K562 (cell line): Measurements from ENCODE around the gene CROCC2.

ENCODE experiments used
- CEBPB ChIP-seq: fragments of 450-650 bp; IDR thresholded peaks from 2 replicates; pipeline ENCODE4 v1.6.1; 2016; ENCODE audit warnings: missing genetic modification characterization, missing compliant biosample characterization
- FOXA1 ChIP-seq: fragments of 450-650 bp; IDR thresholded peaks from 2 replicates; pipeline ENCODE4 v1.6.1; 2016; ENCODE audit warnings: mild to moderate bottlenecking, borderline replicate concordance

- TF ChIP-seq CEBPB (tag) (no peak), FOXA1 (no peak)
Observed at GRCh38 chr2:240878341-240878936, 27.7 kb upstream of the CROCC2 start.
